Lower lobe of right lung (tissue), 2 donors: ENCODE results near the gene HTR3B. TPM values are rescaled to one million over a fixed set of nuclear protein-coding genes. Genes with fewer than 3 reads are reported as not detected.

ENCODE experiments used
- ATAC-seq, 2 donors: fragments of 200-7000 bp; cut with Tn5 transposase; one replicate each; pipeline ENCODE4 v1.9.1; 2020 to 2022; ENCODE audit warnings: mild to moderate bottlenecking in 2 of 2, moderate library complexity in 2 of 2
- DNase-seq: peaks from one replicate; pipeline ENCODE4 v3.0.0-alpha.2; 2020
- H3K27ac ChIP-seq: fragments of 200-600 bp; one replicate; pipeline ENCODE4 v1.8.0; 2022
- H3K27me3 ChIP-seq: fragments of 200-600 bp; one replicate; pipeline ENCODE4 v1.8.0; 2022; ENCODE audit warnings: low read depth
- H3K36me3 ChIP-seq: fragments of 200-600 bp; one replicate; pipeline ENCODE4 v1.8.0; 2022; ENCODE audit warnings: mild to moderate bottlenecking
- H3K4me1 ChIP-seq: fragments of 200-600 bp; one replicate; pipeline ENCODE4 v1.8.0; 2022
- H3K4me3 ChIP-seq: fragments of 200-600 bp; one replicate; pipeline ENCODE4 v1.8.0; 2022; ENCODE audit warnings: mild to moderate bottlenecking
- H3K9me3 ChIP-seq: fragments of 200-600 bp; one replicate; pipeline ENCODE4 v1.8.0; 2022
- CTCF ChIP-seq: fragments of 200-600 bp; IDR thresholded peaks from one replicate; pipeline ENCODE4 v1.8.0; 2022; ENCODE audit warnings: antibody characterized with exemption, mild to moderate bottlenecking
- intact Hi-C: fragments of 100-400 bp; cut with DNase I; formaldehyde crosslinking; loops from one replicate; pipeline ENCODE4 v1.11.0; 2022
- total RNA-seq: library from RNA; stranded (reverse); fragmentation: NEBNext Ultra II Directional; extraction: Animal tissue kit (Norgen Biotek cat#: 25700); gene quantifications from one replicate; pipeline ENCODE4 v1.2.1, GENCODE V29; 2021
- donor health status: DM: no; HTN: yes; CAD: no; lungs with severe emphysema.

Gene HTR3B
- total RNA-seq, 1 donor from 2014 or later: not detected

GRCh38 chr11:113864410-113864809 is 40.2 kb upstream of the HTR3B start:
- Histone ChIP-seq H3K4me3 (no peak overlapping the region), H3K27ac (no peak overlapping the region), H3K36me3 (no peaks in the 10 kb centered on the region), H3K9me3 (no peaks in the 10 kb centered on the region), H3K4me1 (no peaks in the 10 kb centered on the region), H3K27me3 (no peaks in the 10 kb centered on the region)
- DNase-seq (no peak), ATAC-seq (no peak)
- no peak for TF ChIP-seq CTCF
- intact Hi-C loops: no loop called here

- no peaks in the 10 kb centered on the region for H3K36me3 ChIP-seq
- no peaks in the 10 kb centered on the region for H3K9me3 ChIP-seq
- no peak for DNase-seq
- TF ChIP-seq CTCF: no peak
- H3K4me3 ChIP-seq: no peak overlapping the region
- no peaks in the 10 kb centered on the region for H3K27me3 ChIP-seq
- no peak overlapping the region for H3K27ac ChIP-seq
- H3K4me1 ChIP-seq: no peaks in the 10 kb centered on the region
- intact Hi-C loops: no loop called here
- no peak for ATAC-seq
These were observed 38.7 kb upstream of the HTR3B start for GRCh38 chr11:113865873-113866272.

- TF ChIP-seq CTCF: no peak
- Histone ChIP-seq H3K27me3 (no peaks in the 10 kb centered on the region), H3K36me3 (no peaks in the 10 kb centered on the region), H3K4me3 (no peak overlapping the region), H3K4me1 (peaks cover 13% of the 10 kb centered on the region), H3K9me3 (no peaks in the 10 kb centered on the region), H3K27ac (no peak overlapping the region)
- intact Hi-C loops: no loop called here
- DNase-seq (no peak), ATAC-seq (no peak)
These were observed 36.6 kb upstream of the HTR3B start for GRCh38 chr11:113867843-113868503.

GRCh38 chr11:113871336-113871735 is 33.3 kb upstream of the HTR3B start:
- no peak for TF ChIP-seq CTCF
- ATAC-seq (no peak), DNase-seq (no peak)
- no peaks in the 10 kb centered on the region for H3K9me3 ChIP-seq
- H3K36me3 ChIP-seq: no peaks in the 10 kb centered on the region
- H3K4me3 ChIP-seq: no peak overlapping the region
- no peak overlapping the region for H3K27ac ChIP-seq
- H3K4me1 ChIP-seq: peaks cover 31% of the 10 kb centered on the region
- intact Hi-C loops: no loop called here
- H3K27me3 ChIP-seq: no peaks in the 10 kb centered on the region

GRCh38 chr11:113873236-113873626 is 31.4 kb upstream of the HTR3B start:
- Histone ChIP-seq H3K27ac (no peak overlapping the region), H3K27me3 (no peaks in the 10 kb centered on the region), H3K4me3 (no peak overlapping the region), H3K4me1 (peaks cover 31% of the 10 kb centered on the region), H3K9me3 (no peaks in the 10 kb centered on the region), H3K36me3 (no peaks in the 10 kb centered on the region)
- ATAC-seq (no peak), DNase-seq (no peak)
- no peak for TF ChIP-seq CTCF
- intact Hi-C loops: no loop called here
